Erythroblast (primary cell): ENCODE results near the gene HELZ2.
"Not testable (repeated sequence)": the region's sequence is repeated elsewhere in the genome, so short reads cannot be mapped to it uniquely, and the experiment has no call there.

Experiments used
- DNase-seq, 2 experiments: peaks; one replicate each; lab custom pipeline; 2025; lab: John Stamatoyannopoulos, UW
- GATA1 ChIP-seq: IDR thresholded peaks from 2 replicates; pipeline ENCODE4 v1.6.1; 2011; ENCODE audit warnings: low read depth, mild to moderate bottlenecking, control low read depth, low read length, moderate library complexity
- POLR2A ChIP-seq: IDR thresholded peaks from 2 replicates; pipeline ENCODE4 v1.6.1; 2011; ENCODE audit warnings: mild to moderate bottlenecking, low read length

The HELZ2 gene

GRCh38 chr20:63560333-63560805 is 13.7 kb downstream of the HELZ2 start:
- no peak for TF ChIP-seq POLR2A
- no peak for TF ChIP-seq GATA1

GRCh38 chr20:63559485-63560332 is 14.3 kb downstream of the HELZ2 start:
- DNase-seq: not testable (repeated sequence)

More at GRCh38 chr20:63560333-63560805, 13.7 kb downstream of the HELZ2 start:
- no peak for DNase-seq

GRCh38 chr20:63558804-63559484 is 15.1 kb downstream of the HELZ2 start:
- DNase-seq: no peak

GRCh38 chr20:63557481-63557891 is 16.6 kb downstream of the HELZ2 start:
- no peak for TF ChIP-seq POLR2A
- no peak for DNase-seq

More at GRCh38 chr20:63558804-63559484, 15.1 kb downstream of the HELZ2 start:
- TF ChIP-seq POLR2A (no peak), GATA1 (no peak)

DNA sequence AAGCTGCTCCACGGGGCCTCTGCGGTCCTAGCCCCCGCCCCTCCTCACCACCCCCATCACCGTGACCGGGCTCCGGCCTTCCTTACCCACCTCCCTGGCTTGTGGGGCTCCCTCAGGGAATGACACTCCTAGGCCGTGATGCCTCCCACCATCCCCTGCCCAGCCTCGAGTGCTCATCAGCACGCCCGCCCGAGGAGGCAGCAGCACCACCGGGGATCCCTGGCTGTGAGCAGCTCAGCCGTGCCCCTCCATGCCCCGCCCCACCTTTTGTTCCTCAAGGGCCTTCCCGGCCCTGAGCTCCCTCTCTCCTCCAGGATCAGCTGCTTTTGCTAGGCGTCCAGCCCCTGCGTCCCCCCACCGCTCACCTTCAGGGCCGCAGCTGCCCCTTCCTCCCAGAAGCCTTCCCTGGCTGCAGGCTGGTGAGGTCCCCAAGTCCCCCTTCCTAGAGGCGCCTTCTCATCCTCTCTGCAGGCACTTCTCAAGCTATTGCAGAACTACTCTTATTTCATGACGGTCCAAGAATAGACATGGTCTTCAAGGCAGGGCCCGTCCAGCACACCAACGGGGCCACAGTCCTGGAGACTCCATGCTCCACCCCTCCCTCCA is 17.1 kb downstream of the HELZ2 start:
- TF ChIP-seq POLR2A (no peak), GATA1 (no peak)
- DNase-seq: no peak

GRCh38 chr20:63555661-63556381 is 18.2 kb downstream of the HELZ2 start:
- DNase-seq: no peak
- TF ChIP-seq GATA1 (no peak), POLR2A (no peak)

DNA sequence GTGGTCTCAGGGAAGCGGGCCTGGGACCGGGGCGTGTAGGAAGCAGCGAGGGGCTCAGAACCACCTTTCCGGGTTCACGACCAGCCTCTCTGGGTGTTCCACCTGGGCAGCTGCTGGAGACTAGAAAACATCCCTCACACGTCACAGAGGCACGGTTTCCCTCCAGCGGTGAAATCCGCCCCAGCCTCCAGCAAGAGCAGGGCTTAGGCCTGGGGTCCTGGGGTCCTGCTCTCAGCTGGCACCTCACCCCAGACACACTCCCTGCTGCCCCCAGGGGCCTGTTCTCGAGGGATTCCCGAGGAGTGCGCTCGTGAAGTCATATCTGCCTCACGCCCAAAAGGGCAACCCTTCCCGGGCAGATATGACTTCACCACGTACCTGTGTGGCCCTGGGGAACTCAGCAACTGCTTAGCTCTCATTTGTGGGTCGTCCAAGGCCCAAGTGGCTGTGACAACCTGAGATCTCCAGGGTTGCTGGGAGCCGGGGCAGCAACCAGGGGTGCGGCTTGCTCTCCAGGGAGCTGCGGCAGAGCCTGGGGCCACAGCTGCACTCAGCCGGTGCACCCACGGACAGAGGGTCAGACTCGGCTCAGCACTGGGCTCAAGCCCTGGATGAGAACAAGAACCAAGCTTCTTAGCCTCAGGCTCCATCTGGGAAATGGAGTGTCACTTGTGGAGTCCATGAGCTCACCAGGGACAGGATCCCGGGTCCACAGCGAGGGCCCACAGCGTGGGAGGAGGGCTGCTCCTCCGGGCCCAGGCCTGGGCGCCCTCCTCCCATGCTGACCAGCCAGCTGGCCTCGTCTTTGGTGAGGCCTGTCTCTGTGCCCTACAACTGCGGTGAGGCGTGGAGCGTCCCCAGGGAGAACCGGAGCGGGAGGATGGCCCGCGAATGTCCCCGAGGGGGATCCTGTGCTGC is 19.4 kb downstream of the HELZ2 start:
- DNase-seq: no peak
- TF ChIP-seq GATA1: no peak
- TF ChIP-seq POLR2A: no peak

GRCh38 chr20:63553933-63554290 is 20.1 kb downstream of the HELZ2 start, which contains the start of gene FNDC11:
Gene FNDC11, plus strand, starts transcription at chr20:63554159. Its CDS starts 1,505 bp downstream, at chr20:63555664.
- DNase-seq: no peak

GRCh38 chr20:63553251-63553932 is 20.6 kb downstream of the HELZ2 start:
- peak; percentile 80 to 86 for DNase-seq
- TF ChIP-seq POLR2A (no peak), GATA1 (no peak)

More at GRCh38 chr20:63553933-63554290, 20.1 kb downstream of the HELZ2 start, which contains the start of gene FNDC11:
- TF ChIP-seq GATA1: no peak
- no peak for TF ChIP-seq POLR2A

DNA sequence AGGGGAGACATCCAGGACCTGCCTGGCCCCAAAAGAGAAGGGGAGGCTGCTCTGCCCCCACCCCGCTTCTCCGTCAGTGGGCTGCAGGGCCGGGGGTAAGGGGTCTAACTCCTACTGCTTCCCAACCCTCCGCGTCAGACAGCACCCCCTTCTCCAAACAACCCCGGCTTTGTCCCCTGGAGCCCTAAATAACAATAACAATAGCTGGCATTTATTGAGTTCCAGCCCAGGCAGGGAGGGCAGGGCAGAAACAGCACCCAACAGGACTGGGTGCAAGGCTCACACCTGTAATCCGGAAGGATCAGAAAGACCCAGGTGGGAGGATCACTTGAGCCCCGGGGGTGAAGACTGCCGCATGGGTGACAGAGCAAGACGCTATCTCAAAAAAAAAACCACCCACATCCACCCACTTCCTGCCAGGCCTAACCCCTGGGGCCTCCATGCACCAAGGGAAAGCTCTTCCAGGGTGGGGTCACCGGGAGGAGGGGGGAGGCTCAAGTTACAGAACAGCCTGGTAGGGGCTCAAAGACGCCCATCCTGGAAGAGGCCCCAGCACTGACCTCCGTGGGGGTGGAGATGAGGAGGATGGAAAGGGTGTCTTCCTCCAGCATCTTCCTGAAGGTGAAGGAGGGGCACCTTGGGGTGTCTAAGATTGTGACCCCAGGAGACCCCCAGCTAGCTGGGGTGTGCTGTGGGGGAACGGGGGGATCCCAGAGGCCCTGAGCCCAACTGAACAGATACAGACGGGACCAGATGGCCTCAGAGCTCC is 21.4 kb downstream of the HELZ2 start:
- TF ChIP-seq GATA1 (no peak), POLR2A (no peak)
- peak; percentile 23 to 40 for DNase-seq

DNA sequence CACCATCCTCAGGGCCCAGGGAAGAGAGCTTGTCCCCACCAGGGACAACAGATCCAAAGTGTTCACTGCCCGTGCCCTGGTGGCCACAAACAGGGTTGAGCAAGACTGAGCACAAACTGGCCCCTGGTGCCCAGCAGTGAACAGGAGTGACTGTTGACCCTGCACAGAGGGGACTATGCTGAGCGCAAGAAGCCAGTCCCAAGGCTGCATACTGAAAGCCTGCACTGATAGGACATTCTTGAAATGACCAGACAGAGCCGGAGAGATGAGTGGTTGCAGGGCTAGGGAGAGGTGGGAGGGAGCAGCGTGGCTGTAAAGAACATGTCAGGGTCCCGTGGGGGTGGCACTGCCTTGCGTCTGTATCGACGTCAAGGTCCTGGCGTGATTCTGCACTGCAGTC is 23.0 kb downstream of the HELZ2 start:
- no peak for DNase-seq
- TF ChIP-seq POLR2A (no peak), GATA1 (no peak)
